H1 (cell line): Measurements from ENCODE around the gene ESYT2. TPM values are rescaled to one million over a fixed set of nuclear protein-coding genes. Genes with fewer than 3 reads are reported as not detected.

Source experiments
- CEBPB ChIP-seq: IDR thresholded peaks from 2 replicates; pipeline ENCODE4 v1.6.1; 2012; ENCODE audit warnings: low read depth, low read length
- CHD2 ChIP-seq: IDR thresholded peaks from 2 replicates; pipeline ENCODE4 v1.6.1; 2012; ENCODE audit warnings: low read length, improper control_type of control experiment
- FOSL1 ChIP-seq: IDR thresholded peaks from 2 replicates; pipeline ENCODE4 v1.6.1; 2011; ENCODE audit warnings: mild to moderate bottlenecking, low read depth, low read length, moderate library complexity; ENCODE audit not compliant: insufficient read depth
- GTF2F1 ChIP-seq: IDR thresholded peaks from 2 replicates; pipeline ENCODE4 v1.6.1; 2012; ENCODE audit warnings: low read depth, low read length, improper control_type of control experiment, borderline replicate concordance
- HDAC2 ChIP-seq, 2 experiments: fragments of 300-600 bp in 1 of 2; sonication (generic) in 1 of 2; IDR thresholded peaks; 2 replicates each; pipeline ENCODE4 v1.6.1; 2011 to 2012; ENCODE audit warnings: low read depth in 2 of 2, low read length in 2 of 2, mild to moderate bottlenecking in 2 of 2, moderate library complexity in 2 of 2, borderline replicate concordance in 1 of 2, inconsistent platforms in 1 of 2
- KDM1A ChIP-seq: fragments of 200-600, 300-600 bp; sonication (generic); IDR thresholded peaks from 2 replicates; pipeline ENCODE4 v1.7.1; 2016; ENCODE audit warnings: mild to moderate bottlenecking, low read length, borderline replicate concordance
- RBBP5 ChIP-seq: IDR thresholded peaks from 2 replicates; pipeline ENCODE4 v1.7.1; 2012; ENCODE audit warnings: low read depth, mild to moderate bottlenecking, inconsistent platforms, low read length, moderate library complexity, borderline replicate concordance
- RFX5 ChIP-seq: IDR thresholded peaks from 2 replicates; pipeline ENCODE4 v1.6.1; 2011; ENCODE audit warnings: low read depth, low read length, improper control_type of control experiment, borderline replicate concordance
- TAF1 ChIP-seq: IDR thresholded peaks from 2 replicates; pipeline ENCODE4 v1.6.1; 2011; ENCODE audit warnings: mild to moderate bottlenecking, low read depth, low read length
- polyA plus RNA-seq, 7 experiments: library from polyadenylated mRNA; depleted of rRNA in 3 of 7; stranded (reverse) in 5 of 7; unstranded in 2 of 7; fragments of >200 nt in 5 of 7; fragments of 200-250 nt in 2 of 7; gene quantifications; 1 replicate in 5 of 7; 2 replicates in 1 of 7; 4 replicates in 1 of 7; pipeline versions ENCODE4 v1.2.1 to v1.2.3, GENCODE V29; 2011 to 2013; ENCODE audit warnings: missing spikeins in 2 of 7, mixed read lengths in 2 of 7
- total RNA-seq: library from RNA; stranded (reverse); fragmentation: NEBNext Ultra II Directional; extraction: Animal tissue kit (Norgen Biotek cat#: 25700); gene quantifications from 2 replicates; pipeline ENCODE4 v1.2.1, GENCODE V29; 2021

ESYT2 gene
- total and polyA plus RNA-seq, 2 of the 8 experiments (the other 6 are each of a cell fraction or from before 2014, with no cell fraction given) = 27.0 to 37.5 TPM

DNA sequence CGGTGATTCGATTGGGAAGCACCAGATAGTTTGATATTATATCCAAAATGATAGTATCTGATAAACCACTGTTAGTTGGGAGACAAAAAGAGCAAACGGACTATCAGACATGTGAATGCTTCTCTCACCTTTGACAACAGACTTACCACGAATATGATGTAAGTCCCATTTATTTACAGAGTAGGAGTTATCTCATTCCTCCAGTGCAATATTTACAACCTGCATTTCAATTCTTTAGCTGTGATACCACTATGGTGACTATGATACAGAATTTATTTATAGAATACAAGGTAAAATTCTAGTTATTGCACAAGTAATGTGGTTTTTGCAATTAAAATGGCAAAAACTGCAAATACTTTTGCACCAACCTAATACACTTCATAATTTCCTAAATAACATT lies 61.6 kb downstream of the ESYT2 start (continued):
- TF ChIP-seq RBBP5 (no peak), TAF1 (no peak), HDAC2 (IDR thresholded peaks at IDR 0.05; ENCODE audit: borderline replicate concordance in 1 of 2, low read depth in 2 of 2, low read length in 2 of 2) (no peak), RFX5 (no peak), CEBPB (no peak), KDM1A (no peak), GTF2F1 (no peak), FOSL1 (no peak), CHD2 (no peak)
